ENCODE results near the gene HTRA1. TPM values are rescaled to one million over a fixed set of nuclear protein-coding genes. Genes with fewer than 3 reads are reported as not detected.

HTRA1 gene
- total and polyA plus RNA-seq, 7 experiments from 2014 or later: 0.22 to 0.64 (median 0.40) TPM; not detected in 3

DNA sequence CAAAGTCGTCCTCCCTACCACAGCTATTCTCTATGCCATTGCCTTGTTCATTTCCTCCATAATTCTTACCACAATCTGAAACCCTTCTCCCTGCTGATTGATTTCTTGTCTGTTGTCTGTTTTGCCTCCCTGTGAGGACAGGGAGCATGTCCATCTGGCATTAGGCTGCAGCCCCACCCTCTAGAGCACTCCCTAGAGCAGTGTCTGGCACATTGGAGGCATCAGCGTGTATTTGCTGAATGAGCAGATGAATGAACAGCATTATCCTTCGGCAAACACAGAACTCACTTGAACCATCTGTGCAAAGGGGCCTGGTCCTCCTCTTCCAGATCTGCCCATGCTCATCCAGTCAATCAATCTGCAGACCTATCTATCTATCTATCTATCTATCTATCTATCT, 94.1 kb downstream of the HTRA1 start:
- peaks cover 0 to 2% (median 0%) of the 10 kb centered on the region in 11 donors for H3K9me3 Mint-ChIP-seq
- H3K9me3 ChIP-seq (ENCODE audit: control insufficient read depth in 2 of 3, low read length in 3 of 3): no peaks in the 10 kb centered on the region
- no peak for DNase-seq
- no peaks in the 10 kb centered on the region for H3K36me3 ChIP-seq (ENCODE audit: control insufficient read depth in 2 of 3, insufficient read depth in 3 of 3, low read length in 3 of 3)
- ATAC-seq: no peak
- H3K27me3 Mint-ChIP-seq: peaks cover 0 to 20% (median 5%) of the 10 kb centered on the region in 5 donors
- H3K4me1 ChIP-seq (ENCODE audit: control insufficient read depth in 2 of 2, insufficient read depth in 2 of 2, low read length in 2 of 2): peaks cover 18 to 23% of the 10 kb centered on the region in 2 donors
- POLR2A ChIA-PET: no interaction called here
- no peaks in the 10 kb centered on the region for H3K27me3 ChIP-seq (ENCODE audit: control insufficient read depth in 2 of 2, insufficient read depth in 2 of 2, low read length in 2 of 2)
- H3K4me3 Mint-ChIP-seq: no peak overlapping the region
- H3K4me3 ChIP-seq (ENCODE audit: low read length): no peak overlapping the region
- no peak overlapping the region for H3K27ac ChIP-seq (ENCODE audit: low read depth, low read length)
- CTCF ChIA-PET: interaction anchor here (0.6 to 1.5 kb wide), 4 partner anchors 10 to 259 kb away, joined by 3 to 6 read pairs (median 4); no protein-coding TSS in a partner anchor
- H3K36me3 Mint-ChIP-seq: no peaks in the 10 kb centered on the region
- peaks cover 14 to 33% (median 29%) of the 10 kb centered on the region in 7 donors for H3K4me1 Mint-ChIP-seq
- intact Hi-C loops (cut with micrococcal nuclease): no loop called here
- no peak overlapping the region for H3K27ac Mint-ChIP-seq

GRCh38 chr10:122557516-122557915, 96.2 kb downstream of the HTRA1 start:
- Mint-ChIP-seq H3K27ac (no peak overlapping the region), H3K9me3 (peaks cover 0 to 2% (median 0%) of the 10 kb centered on the region in 11 donors), H3K27me3 (peaks cover 0 to 29% (median 12%) of the 10 kb centered on the region in 5 donors), H3K4me3 (peak overlapping the region in 1 of 10 donors; percentile 4), H3K4me1 (peaks cover 11 to 28% (median 21%) of the 10 kb centered on the region in 7 donors), H3K36me3 (no peaks in the 10 kb centered on the region)
- H3K9me3 ChIP-seq (ENCODE audit: control insufficient read depth in 2 of 3, low read length in 3 of 3): no peaks in the 10 kb centered on the region
- no peaks in the 10 kb centered on the region for H3K27me3 ChIP-seq (ENCODE audit: control insufficient read depth in 2 of 2, insufficient read depth in 2 of 2, low read length in 2 of 2)
- ChIA-PET POLR2A (interaction anchor here (0.6 kb wide), 1 partner anchor 43 kb away, joined by 3 read pairs; no protein-coding TSS in a partner anchor), CTCF (no interaction called here)
- no peak for ATAC-seq
- no peak for DNase-seq
- H3K4me3 ChIP-seq (ENCODE audit: low read length): no peak overlapping the region
- peaks cover 9 to 10% of the 10 kb centered on the region in 2 donors for H3K4me1 ChIP-seq (ENCODE audit: control insufficient read depth in 2 of 2, insufficient read depth in 2 of 2, low read length in 2 of 2)
- no peak overlapping the region for H3K27ac ChIP-seq (ENCODE audit: low read depth, low read length)
- intact Hi-C loops (cut with micrococcal nuclease): no loop called here
- H3K36me3 ChIP-seq (ENCODE audit: control insufficient read depth in 2 of 3, insufficient read depth in 3 of 3, low read length in 3 of 3): no peaks in the 10 kb centered on the region

DNA sequence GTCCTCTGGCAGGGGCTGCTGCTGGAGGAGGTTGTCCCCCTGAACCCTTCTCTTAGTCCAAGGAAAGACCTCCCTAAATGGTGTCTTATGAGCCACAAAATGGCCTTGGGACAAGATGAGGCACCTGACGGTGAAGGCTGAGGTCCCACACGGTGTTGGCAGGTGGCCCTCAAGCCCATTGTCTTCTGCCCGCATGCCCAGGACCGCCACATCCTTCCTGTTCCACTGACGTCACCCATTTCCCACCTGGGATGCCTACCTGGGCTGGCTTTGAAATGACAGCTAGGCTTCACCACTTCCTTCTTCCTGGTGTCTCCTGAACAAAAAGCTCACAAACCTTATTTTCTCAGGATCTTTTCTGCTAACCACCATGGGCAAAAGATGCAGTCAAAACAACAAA, 97.1 kb downstream of the HTRA1 start:
- peaks cover 9 to 10% of the 10 kb centered on the region in 2 donors for H3K4me1 ChIP-seq (ENCODE audit: control insufficient read depth in 2 of 2, insufficient read depth in 2 of 2, low read length in 2 of 2)
- no peaks in the 10 kb centered on the region for H3K27me3 ChIP-seq (ENCODE audit: control insufficient read depth in 2 of 2, insufficient read depth in 2 of 2, low read length in 2 of 2)
- no peaks in the 10 kb centered on the region for H3K9me3 ChIP-seq (ENCODE audit: control insufficient read depth in 2 of 3, low read length in 3 of 3)
- Mint-ChIP-seq H3K36me3 (no peaks in the 10 kb centered on the region), H3K9me3 (peaks cover 0 to 2% (median 0%) of the 10 kb centered on the region in 11 donors), H3K27ac (peak overlapping the region in 3 of 9 donors; percentile 28 to 65 (median 64)), H3K27me3 (peaks cover 0 to 29% (median 16%) of the 10 kb centered on the region in 5 donors), H3K4me3 (peak overlapping the region in 6 of 10 donors; percentile 14 to 62 (median 24)), H3K4me1 (peaks cover 11 to 28% (median 21%) of the 10 kb centered on the region in 7 donors)
- intact Hi-C loops (cut with micrococcal nuclease): no loop called here
- H3K27ac ChIP-seq (ENCODE audit: low read depth, low read length): no peak overlapping the region
- CTCF ChIA-PET: interaction anchor here (1.2 kb wide), 1 partner anchor 10 kb away, joined by 3 read pairs; no protein-coding TSS in a partner anchor
- H3K36me3 ChIP-seq (ENCODE audit: control insufficient read depth in 2 of 3, insufficient read depth in 3 of 3, low read length in 3 of 3): no peaks in the 10 kb centered on the region
- DNase-seq (peak in 3 of 9 donors; percentile 12 to 20 (median 13)), ATAC-seq (peak; percentile 26)
- POLR2A ChIA-PET: no interaction called here
- no peak overlapping the region for H3K4me3 ChIP-seq (ENCODE audit: low read length)

GRCh38 chr10:122559228-122559627, 97.9 kb downstream of the HTRA1 start:
- Histone ChIP-seq H3K27ac (ENCODE audit: low read depth, low read length) (no peak overlapping the region), H3K4me3 (ENCODE audit: low read length) (no peak overlapping the region), H3K9me3 (ENCODE audit: control insufficient read depth in 2 of 3, low read length in 3 of 3) (no peaks in the 10 kb centered on the region), H3K4me1 (ENCODE audit: control insufficient read depth in 2 of 2, insufficient read depth in 2 of 2, low read length in 2 of 2) (peaks cover 9 to 10% of the 10 kb centered on the region in 2 donors), H3K27me3 (ENCODE audit: control insufficient read depth in 2 of 2, insufficient read depth in 2 of 2, low read length in 2 of 2) (no peaks in the 10 kb centered on the region), H3K36me3 (ENCODE audit: control insufficient read depth in 2 of 3, insufficient read depth in 3 of 3, low read length in 3 of 3) (no peaks in the 10 kb centered on the region)
- intact Hi-C loops (cut with micrococcal nuclease): no loop called here
- DNase-seq: no peak
- ChIA-PET POLR2A (no interaction called here), CTCF (interaction anchor here (1.2 kb wide), 1 partner anchor 10 kb away, joined by 3 read pairs; no protein-coding TSS in a partner anchor)
- Mint-ChIP-seq H3K4me3 (peak overlapping the region in 4 of 10 donors; percentile 14 to 62 (median 24)), H3K36me3 (no peaks in the 10 kb centered on the region), H3K4me1 (peaks cover 11 to 28% (median 21%) of the 10 kb centered on the region in 7 donors), H3K27ac (peak overlapping the region in 1 of 9 donors; percentile 15), H3K9me3 (peaks cover 0 to 2% (median 0%) of the 10 kb centered on the region in 11 donors), H3K27me3 (peaks cover 0 to 35% (median 22%) of the 10 kb centered on the region in 5 donors)
- no peak for ATAC-seq

- POLR2A ChIA-PET: no interaction called here
- Histone ChIP-seq H3K27ac (ENCODE audit: low read depth, low read length) (no peak within 1 kb of the TSS), H3K27me3 (ENCODE audit: control insufficient read depth in 2 of 2, insufficient read depth in 2 of 2, low read length in 2 of 2) (peaks cover 0 to under 1% of the 10 kb centered on the region in 2 donors), H3K9me3 (ENCODE audit: control insufficient read depth in 2 of 3, low read length in 3 of 3) (no peaks in the 10 kb centered on the region), H3K4me3 (ENCODE audit: low read length) (no peak within 1 kb of the TSS), H3K36me3 (ENCODE audit: control insufficient read depth in 2 of 3, insufficient read depth in 3 of 3, low read length in 3 of 3) (no peaks in the 10 kb centered on the region), H3K4me1 (ENCODE audit: control insufficient read depth in 2 of 2, insufficient read depth in 2 of 2, low read length in 2 of 2) (peaks cover 9 to 10% of the 10 kb centered on the region in 2 donors)
- intact Hi-C loops (cut with micrococcal nuclease): loop anchor here in 1 of 2 donors (10.0 kb wide), 1 partner anchor 126 kb away; no protein-coding TSS in a partner anchor
- CTCF ChIA-PET: interaction anchor here (0.8 kb wide), 1 partner anchor 218 kb away, joined by 3 read pairs; no protein-coding TSS in a partner anchor
- peak within 1 kb of the TSS in 1 of 9 donors; percentile 15 for H3K27ac Mint-ChIP-seq
- H3K36me3 Mint-ChIP-seq: no peaks in the 10 kb centered on the region
- H3K4me3 Mint-ChIP-seq: no peak within 1 kb of the TSS
- DNase-seq (no peak), ATAC-seq (no peak)
- H3K27me3 Mint-ChIP-seq: peaks cover 0 to 39% (median 30%) of the 10 kb centered on the region in 5 donors
- H3K4me1 Mint-ChIP-seq: peaks cover 11 to 28% (median 21%) of the 10 kb centered on the region in 7 donors
- peaks cover 0 to 2% (median 0%) of the 10 kb centered on the region in 11 donors for H3K9me3 Mint-ChIP-seq
Measured at GRCh38 chr10:122560279-122560804, 99.0 kb downstream of the HTRA1 start, which contains the start of gene DMBT1. DMBT1 (plus strand) TSS chr10:122560754; CDS start chr10:122560771, 17 bp downstream.

GRCh38 chr10:122561212-122561611, 99.9 kb downstream of the HTRA1 start:
- Histone ChIP-seq H3K36me3 (ENCODE audit: control insufficient read depth in 2 of 3, insufficient read depth in 3 of 3, low read length in 3 of 3) (no peaks in the 10 kb centered on the region), H3K27ac (ENCODE audit: low read depth, low read length) (no peak overlapping the region), H3K27me3 (ENCODE audit: control insufficient read depth in 2 of 2, insufficient read depth in 2 of 2, low read length in 2 of 2) (peaks cover 0 to 3% of the 10 kb centered on the region in 2 donors), H3K4me1 (ENCODE audit: control insufficient read depth in 2 of 2, insufficient read depth in 2 of 2, low read length in 2 of 2) (peaks cover 9 to 10% of the 10 kb centered on the region in 2 donors), H3K9me3 (ENCODE audit: control insufficient read depth in 2 of 3, low read length in 3 of 3) (no peaks in the 10 kb centered on the region), H3K4me3 (ENCODE audit: low read length) (no peak overlapping the region)
- H3K9me3 Mint-ChIP-seq: peaks cover 0 to 2% (median 0%) of the 10 kb centered on the region in 11 donors
- H3K27me3 Mint-ChIP-seq: peaks cover 0 to 42% (median 33%) of the 10 kb centered on the region in 5 donors
- ATAC-seq (no peak), DNase-seq (no peak)
- H3K4me3 Mint-ChIP-seq: no peak overlapping the region
- no peak overlapping the region for H3K27ac Mint-ChIP-seq
- CTCF ChIA-PET: interaction anchor here (0.7 kb wide), 1 partner anchor 117 kb away, joined by 4 read pairs; no protein-coding TSS in a partner anchor
- intact Hi-C loops (cut with micrococcal nuclease): loop anchor here in 1 of 2 donors (10.0 kb wide), 1 partner anchor 126 kb away; no protein-coding TSS in a partner anchor
- H3K4me1 Mint-ChIP-seq: peaks cover 11 to 33% (median 22%) of the 10 kb centered on the region in 7 donors
- H3K36me3 Mint-ChIP-seq: no peaks in the 10 kb centered on the region
- POLR2A ChIA-PET: no interaction called here

All from naive thymus-derived CD4-positive, alpha-beta T cell (primary cell).